Right lobe of liver (tissue), 4 donors: ENCODE results near the gene EHD2.

Experiments used
- CTCF ChIP-seq, 4 donors: fragments of 200-600 bp in 3 of 4; fragments of 450-650 bp in 1 of 4; IDR thresholded peaks; one replicate each; pipeline versions ENCODE4 v1.5.1 to v1.8.0; 2016 to 2022; ENCODE audit warnings: antibody characterized with exemption in 4 of 4, mild to moderate bottlenecking in 2 of 4
- POLR2A ChIP-seq: fragments of 450-650 bp; IDR thresholded peaks from one replicate; pipeline ENCODE4 v1.6.1; 2017; ENCODE audit warnings: antibody characterized with exemption, mild to moderate bottlenecking
- donor health status: DM: no; HTN: no; CAD: no.
- donor health status: DM: no; HTN: no; CAD: no.
- donor health status: DM: no; HTN: yes; CAD: no.

- TF ChIP-seq POLR2A: no peak
- TF ChIP-seq CTCF (IDR thresholded peaks at IDR 0.05): no peak
These were observed 10.3 kb downstream of the EHD2 start for GRCh38 chr19:47723581-47723940.
